Peyer's patch (tissue), 4 donors: ENCODE results near the gene TXNL1. TPM values are rescaled to one million over a fixed set of nuclear protein-coding genes. Genes with fewer than 3 reads are reported as not detected.

Experiments
- DNase-seq, 3 donors: peaks; one replicate each; pipeline ENCODE4 v3.0.0-alpha.2; 2017 to 2019
- H3K27ac ChIP-seq, 4 donors: fragments of 200-600 bp; sonication (generic); one replicate each; pipeline ENCODE4 v1.5.1; 2016 to 2019
- H3K27me3 ChIP-seq, 2 donors: fragments of 200-600 bp; sonication (generic); one replicate each; pipeline ENCODE4 v1.5.1; 2019
- H3K36me3 ChIP-seq, 3 donors: fragments of 200-600 bp; sonication (generic); one replicate each; pipeline ENCODE4 v1.5.1; 2016 to 2019
- H3K4me1 ChIP-seq, 4 donors: fragments of 200-600 bp; sonication (generic); one replicate each; pipeline ENCODE4 v1.5.1; 2016 to 2019
- H3K4me3 ChIP-seq, 4 donors: fragments of 200-600 bp; sonication (generic); 1 replicate in 3 of 4; 2 replicates in 1 of 4; pipeline ENCODE4 v1.5.1; 2016 to 2019; ENCODE audit warnings: mild to moderate bottlenecking in 1 of 4
- H3K9me3 ChIP-seq, 4 donors: fragments of 200-600 bp; sonication (generic); one replicate each; pipeline ENCODE4 v1.5.1; 2016 to 2019; ENCODE audit warnings: mild to moderate bottlenecking in 1 of 4
- POLR2A ChIP-seq, 2 donors: fragments of 450-650 bp; IDR thresholded peaks; one replicate each; pipeline ENCODE4 v1.5.1; 2017; ENCODE audit warnings: antibody characterized with exemption in 2 of 2, mild to moderate bottlenecking in 2 of 2, moderate library complexity in 2 of 2
- total RNA-seq, 4 donors: library from RNA; depleted of rRNA; stranded (reverse); fragments of >200 nt; gene quantifications; one replicate each; pipeline ENCODE4 v1.1.0, GENCODE V29; 2016
- TF ChIP-seq, protein P1 (sequence below), 6 experiments: fragments of 450-650 bp in 4 of 6; fragments of 200-600 bp in 2 of 6; sonication (generic) in 1 of 6; IDR thresholded peaks; one replicate each; pipeline ENCODE4 v1.5.1; 2017 to 2019; ENCODE audit warnings: antibody characterized with exemption in 6 of 6, mild to moderate bottlenecking in 3 of 6, moderate library complexity in 1 of 6

TXNL1 gene
- total RNA-seq, 4 donors from 2014 or later = 25.3 to 40.6 (median 31.8) TPM

DNA sequence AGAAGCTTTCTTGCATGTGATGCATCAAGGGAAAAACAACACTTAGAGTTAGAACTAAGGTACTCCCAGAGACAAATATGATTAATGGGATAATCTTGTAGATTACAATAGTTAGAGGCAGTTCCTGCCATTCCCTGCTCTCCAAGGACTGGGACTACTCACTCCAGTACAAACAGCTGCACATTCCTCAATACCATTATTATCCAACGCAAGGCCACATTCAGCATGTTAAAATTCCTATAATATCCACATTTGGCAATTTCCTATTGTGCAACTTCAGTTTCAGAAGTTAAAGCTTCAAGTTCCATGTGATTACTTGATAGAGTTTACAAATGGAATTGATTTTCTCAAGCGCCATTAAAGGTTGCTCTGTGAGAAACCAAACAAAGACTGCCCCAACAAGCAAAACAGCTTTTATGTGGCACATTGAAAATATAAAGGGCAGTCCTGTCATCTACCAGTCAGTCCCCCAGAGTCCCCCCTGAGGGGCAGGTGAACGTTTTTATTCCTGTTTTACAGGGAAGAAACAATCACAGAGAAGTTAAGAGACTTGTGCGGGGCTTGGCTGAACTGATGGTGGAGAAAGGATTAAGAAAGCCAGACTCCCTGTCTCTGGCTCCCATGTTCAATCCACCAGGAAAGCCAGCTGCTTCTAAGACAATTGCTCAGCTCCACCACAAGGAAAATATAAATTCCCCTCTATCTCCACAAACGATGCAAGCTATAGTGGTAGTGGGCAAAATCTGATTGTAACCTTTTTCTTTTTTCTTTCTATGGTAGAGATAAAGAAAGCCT, 72.6 kb downstream of the TXNL1 start:
- Histone ChIP-seq H3K27me3 (no peaks in the 10 kb centered on the region), H3K4me3 (no peak overlapping the region), H3K4me1 (no peaks in the 10 kb centered on the region), H3K27ac (no peak overlapping the region), H3K9me3 (no peaks in the 10 kb centered on the region), H3K36me3 (no peaks in the 10 kb centered on the region)
- DNase-seq = no peak
- TF ChIP-seq POLR2A (IDR thresholded peaks at IDR 0.05) = no peak
- TF ChIP-seq, protein P1, sequence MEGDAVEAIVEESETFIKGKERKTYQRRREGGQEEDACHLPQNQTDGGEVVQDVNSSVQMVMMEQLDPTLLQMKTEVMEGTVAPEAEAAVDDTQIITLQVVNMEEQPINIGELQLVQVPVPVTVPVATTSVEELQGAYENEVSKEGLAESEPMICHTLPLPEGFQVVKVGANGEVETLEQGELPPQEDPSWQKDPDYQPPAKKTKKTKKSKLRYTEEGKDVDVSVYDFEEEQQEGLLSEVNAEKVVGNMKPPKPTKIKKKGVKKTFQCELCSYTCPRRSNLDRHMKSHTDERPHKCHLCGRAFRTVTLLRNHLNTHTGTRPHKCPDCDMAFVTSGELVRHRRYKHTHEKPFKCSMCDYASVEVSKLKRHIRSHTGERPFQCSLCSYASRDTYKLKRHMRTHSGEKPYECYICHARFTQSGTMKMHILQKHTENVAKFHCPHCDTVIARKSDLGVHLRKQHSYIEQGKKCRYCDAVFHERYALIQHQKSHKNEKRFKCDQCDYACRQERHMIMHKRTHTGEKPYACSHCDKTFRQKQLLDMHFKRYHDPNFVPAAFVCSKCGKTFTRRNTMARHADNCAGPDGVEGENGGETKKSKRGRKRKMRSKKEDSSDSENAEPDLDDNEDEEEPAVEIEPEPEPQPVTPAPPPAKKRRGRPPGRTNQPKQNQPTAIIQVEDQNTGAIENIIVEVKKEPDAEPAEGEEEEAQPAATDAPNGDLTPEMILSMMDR (IDR thresholded peaks at IDR 0.05) = no peak

DNA sequence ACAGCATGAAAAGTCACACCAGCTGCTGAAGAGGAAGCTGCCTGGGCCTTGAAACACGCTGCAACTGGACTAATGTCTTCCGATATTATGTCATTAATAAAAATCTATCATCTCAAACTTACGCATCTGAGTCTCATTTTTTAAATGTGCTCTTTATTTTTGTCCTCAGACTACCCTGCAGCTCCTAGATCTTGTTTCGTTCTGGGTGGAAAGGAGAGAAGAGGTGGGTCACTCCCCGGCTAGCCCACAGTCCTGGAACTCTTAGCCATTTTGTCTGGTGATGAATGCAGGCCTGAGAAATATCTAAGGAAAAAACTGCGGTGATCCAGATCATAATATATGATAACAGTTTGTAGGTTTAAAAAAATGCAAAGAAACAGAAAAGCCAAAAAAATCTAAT, 73.3 kb downstream of the TXNL1 start:
- TF ChIP-seq, protein P1 (IDR thresholded peaks at IDR 0.05) = no peak
- TF ChIP-seq POLR2A (IDR thresholded peaks at IDR 0.05) = no peak
- no peak for DNase-seq

GRCh38 chr18:56563568-56563967, 74.8 kb downstream of the TXNL1 start:
- no peaks in the 10 kb centered on the region for H3K4me1 ChIP-seq
- no peak overlapping the region for H3K27ac ChIP-seq
- H3K4me3 ChIP-seq = no peak overlapping the region
- no peak for DNase-seq
- H3K9me3 ChIP-seq = no peaks in the 10 kb centered on the region
- H3K36me3 ChIP-seq = no peaks in the 10 kb centered on the region
- no peaks in the 10 kb centered on the region for H3K27me3 ChIP-seq
- TF ChIP-seq, protein P1 (IDR thresholded peaks at IDR 0.05) = no peak
- no peak for TF ChIP-seq POLR2A (IDR thresholded peaks at IDR 0.05)

More for the DNA sequence above, 73.3 kb downstream of the TXNL1 start:
- no peak overlapping the region for H3K4me3 ChIP-seq
- H3K9me3 ChIP-seq = no peaks in the 10 kb centered on the region
- no peaks in the 10 kb centered on the region for H3K36me3 ChIP-seq
- no peaks in the 10 kb centered on the region for H3K27me3 ChIP-seq
- H3K27ac ChIP-seq = no peak overlapping the region
- no peaks in the 10 kb centered on the region for H3K4me1 ChIP-seq

DNA sequence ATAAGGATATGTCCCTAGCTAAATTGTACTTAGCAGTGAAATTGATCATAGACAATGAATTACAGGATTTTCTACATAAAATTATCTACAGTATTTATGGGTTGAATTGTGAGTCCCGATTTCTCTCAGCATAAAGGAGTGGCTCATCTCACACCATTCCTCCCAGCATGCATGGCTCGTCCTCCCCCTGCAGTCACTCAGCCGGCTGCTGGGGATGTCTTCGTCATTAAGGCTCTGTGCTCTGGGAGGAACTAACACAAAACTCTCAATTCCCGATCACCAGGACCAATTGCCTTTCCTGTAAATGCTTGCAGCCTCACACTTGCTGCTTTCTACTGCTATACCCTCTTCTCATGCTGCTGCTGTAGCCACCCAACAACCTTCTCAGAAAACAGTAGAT, 75.9 kb downstream of the TXNL1 start:
- Histone ChIP-seq H3K4me3 (no peak overlapping the region), H3K27ac (no peak overlapping the region), H3K9me3 (no peaks in the 10 kb centered on the region), H3K4me1 (no peaks in the 10 kb centered on the region), H3K36me3 (no peaks in the 10 kb centered on the region), H3K27me3 (no peaks in the 10 kb centered on the region)
- TF ChIP-seq, protein P1 (IDR thresholded peaks at IDR 0.05) = no peak
- TF ChIP-seq POLR2A (IDR thresholded peaks at IDR 0.05) = no peak
- DNase-seq = no peak

DNA sequence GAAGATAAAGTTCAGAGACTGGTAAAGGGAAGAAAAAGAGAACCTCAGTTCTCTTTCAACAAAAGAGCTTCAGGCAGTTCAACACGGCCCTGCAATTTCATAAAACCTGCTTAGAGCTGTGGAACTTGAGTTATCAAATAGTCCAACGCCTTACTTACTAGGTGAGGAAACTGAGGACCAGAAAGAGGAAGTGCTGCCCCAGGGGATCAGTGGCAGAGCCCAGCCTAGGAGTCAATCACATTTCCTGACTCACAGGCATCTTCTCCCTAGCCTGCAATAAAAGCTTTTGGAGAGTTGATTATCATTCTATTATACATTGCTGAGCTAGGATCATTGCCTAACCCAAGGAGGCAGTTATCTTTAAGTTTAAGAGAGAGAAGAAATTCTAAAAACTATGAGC, 77.4 kb downstream of the TXNL1 start:
- Histone ChIP-seq H3K4me3 (no peak overlapping the region), H3K36me3 (no peaks in the 10 kb centered on the region), H3K27ac (no peak overlapping the region), H3K9me3 (no peaks in the 10 kb centered on the region), H3K4me1 (no peaks in the 10 kb centered on the region), H3K27me3 (no peaks in the 10 kb centered on the region)
- TF ChIP-seq POLR2A (IDR thresholded peaks at IDR 0.05) = no peak
- TF ChIP-seq, protein P1 (IDR thresholded peaks at IDR 0.05) = no peak
- no peak for DNase-seq
